GM18951 (cell line): Measurements from ENCODE around the gene CNN3.

Source experiments
- POLR2A ChIP-seq: IDR thresholded peaks from 4 replicates; pipeline ENCODE4 v1.6.1; 2011; ENCODE audit warnings: mild to moderate bottlenecking; ENCODE audit not compliant: insufficient read length, insufficient read depth; ENCODE audit errors: extremely low read depth
- in situ Hi-C: fragments of 300-500 bp; cut with MboI; formaldehyde crosslinking; loops from one replicate; pipeline ENCODE4 v1.12.0; 2022; ENCODE audit warnings: low sequenced_read_pairs, mixed read lengths, inconsistent platforms; ENCODE audit not compliant: unreplicated experiment

CNN3 gene

GRCh38 chr1:94886361-94886760 is 40.5 kb downstream of the CNN3 start:
- no peak for TF ChIP-seq POLR2A
- in situ Hi-C loops: no loop called here

- TF ChIP-seq POLR2A: no peak
- in situ Hi-C loops: no loop called here
These were observed 42.4 kb downstream of the CNN3 start for GRCh38 chr1:94884507-94884906.

GRCh38 chr1:94884106-94884505 is 42.8 kb downstream of the CNN3 start:
- no peak for TF ChIP-seq POLR2A
- in situ Hi-C loops: no loop called here

GRCh38 chr1:94883691-94884090 is 43.2 kb downstream of the CNN3 start:
- in situ Hi-C loops: no loop called here

GRCh38 chr1:94878329-94878728 is 48.6 kb downstream of the CNN3 start:
- no peak for TF ChIP-seq POLR2A
- in situ Hi-C loops: no loop called here

More at GRCh38 chr1:94883691-94884090, 43.2 kb downstream of the CNN3 start:
- TF ChIP-seq POLR2A: no peak

GRCh38 chr1:94876362-94876761 is 50.5 kb downstream of the CNN3 start:
- no peak for TF ChIP-seq POLR2A
- in situ Hi-C loops: no loop called here

GRCh38 chr1:94875794-94876193 is 51.1 kb downstream of the CNN3 start:
- in situ Hi-C loops: no loop called here
- TF ChIP-seq POLR2A: no peak

GRCh38 chr1:94874423-94874822 is 52.5 kb downstream of the CNN3 start:
- TF ChIP-seq POLR2A: no peak
- in situ Hi-C loops: no loop called here

- in situ Hi-C loops: no loop called here
- TF ChIP-seq POLR2A: no peak
These were observed 53.2 kb downstream of the CNN3 start for GRCh38 chr1:94873520-94874351.

GRCh38 chr1:94872771-94873495 is 54.0 kb downstream of the CNN3 start:
- TF ChIP-seq POLR2A: no peak
- in situ Hi-C loops: no loop called here

GRCh38 chr1:94871031-94871430 is 55.9 kb downstream of the CNN3 start:
- in situ Hi-C loops: no loop called here
- no peak for TF ChIP-seq POLR2A

GRCh38 chr1:94866164-94866807 is 60.6 kb downstream of the CNN3 start:
- in situ Hi-C loops: no loop called here
- no peak for TF ChIP-seq POLR2A

- in situ Hi-C loops: no loop called here
- TF ChIP-seq POLR2A: no peak
These were observed 61.5 kb downstream of the CNN3 start for GRCh38 chr1:94865360-94865759.
